ENCODE data around the gene MAGEB3.
"Not testable (repeated sequence)": the region's sequence is repeated elsewhere in the genome, so short reads cannot be mapped to it uniquely, and the experiment has no call there.

Gene MAGEB3

GRCh38 chrX:30230395-30230794 is at the start of gene MAGEB3:
MAGEB3 (plus strand) TSS chrX:30230657; CDS start chrX:30235925, 5,268 bp downstream.
- FAIRE-seq = no peak

- peak; percentile 24 for FAIRE-seq
Observed at GRCh38 chrX:30181353-30181752, 49.1 kb upstream of the MAGEB3 start.

GRCh38 chrX:30183554-30183953 is 46.9 kb upstream of the MAGEB3 start:
- no peak for FAIRE-seq

- peak; percentile 76 for FAIRE-seq
Observed at GRCh38 chrX:30190426-30190825, 40.0 kb upstream of the MAGEB3 start.

- not testable (repeated sequence) for FAIRE-seq
Observed at GRCh38 chrX:30193910-30194309, 36.5 kb upstream of the MAGEB3 start.

- no peak for FAIRE-seq
Observed at GRCh38 chrX:30196322-30196721, 34.1 kb upstream of the MAGEB3 start.

- no peak for FAIRE-seq
Observed at GRCh38 chrX:30212172-30212571, 18.3 kb upstream of the MAGEB3 start.

GRCh38 chrX:30215357-30215843 is 15.1 kb upstream of the MAGEB3 start, which contains the start of gene MAGEB2:
MAGEB2 (plus strand) TSS chrX:30215563; CDS start chrX:30218581, 3,018 bp downstream.
- FAIRE-seq = no peak

GRCh38 chrX:30217465-30217864 is 13.0 kb upstream of the MAGEB3 start:
- FAIRE-seq = no peak

GRCh38 chrX:30219372-30219771 is 11.1 kb upstream of the MAGEB3 start:
- FAIRE-seq = no peak

- no peak for FAIRE-seq
Observed at GRCh38 chrX:30220661-30221060, 9.8 kb upstream of the MAGEB3 start.

- FAIRE-seq = no peak
Observed at GRCh38 chrX:30224536-30224935, 5.9 kb upstream of the MAGEB3 start.

GRCh38 chrX:30228526-30228925 is 1.9 kb upstream of the MAGEB3 start:
- no peak for FAIRE-seq

- no peak for FAIRE-seq
Observed at GRCh38 chrX:30241724-30242415, 11.4 kb downstream of the MAGEB3 start, which contains the start of gene MAGEB4. MAGEB4 (plus strand) TSS chrX:30242000; CDS start chrX:30242136, 136 bp downstream.

GRCh38 chrX:30246769-30247489 is 16.5 kb downstream of the MAGEB3 start, which contains the start of gene MAGEB1:
MAGEB1 (plus strand) TSS chrX:30247146; CDS start chrX:30250494, 3,348 bp downstream.
- no peak for FAIRE-seq

GRCh38 chrX:30248854-30249253 is 18.4 kb downstream of the MAGEB3 start:
- FAIRE-seq = no peak

- no peak for FAIRE-seq
Observed at GRCh38 chrX:30253257-30253656, 22.8 kb downstream of the MAGEB3 start.

- no peak for FAIRE-seq
Observed at GRCh38 chrX:30259927-30260326, 29.5 kb downstream of the MAGEB3 start.

GRCh38 chrX:30261012-30261411 is 30.6 kb downstream of the MAGEB3 start:
- FAIRE-seq = no peak

- peak; percentile 87 for FAIRE-seq
Observed at GRCh38 chrX:30262763-30263162, 32.3 kb downstream of the MAGEB3 start.

GRCh38 chrX:30270639-30271038 is 40.2 kb downstream of the MAGEB3 start:
- peak; percentile 78 for FAIRE-seq

GRCh38 chrX:30275498-30275897 is 45.0 kb downstream of the MAGEB3 start:
- no peak for FAIRE-seq

GRCh38 chrX:30278365-30278764 is 47.9 kb downstream of the MAGEB3 start:
- FAIRE-seq = no peak

GRCh38 chrX:30280428-30280827 is 50.0 kb downstream of the MAGEB3 start:
- FAIRE-seq = peak; percentile 10
